Measurements from ENCODE around the gene SELP. TPM values are rescaled to one million over a fixed set of nuclear protein-coding genes. Genes with fewer than 3 reads are reported as not detected.

The SELP gene
- total RNA-seq, 1 donor: not detected

GRCh38 chr1:169586395-169587255, 43.3 kb downstream of the SELP start, which contains the start of gene F5:
Gene F5, minus strand, starts transcription at chr1:169586481. Its CDS starts 95 bp downstream, at chr1:169586386.
- no peak within 1 kb of the TSS for H3K4me3 ChIP-seq (ENCODE audit: low read depth, low read length)
- DNase-seq (ENCODE audit: low read depth): peak; percentile 49
- peak; percentile 61 for TF ChIP-seq CTCF (IDR thresholded peaks at IDR 0.05; ENCODE audit: insufficient read depth, low read depth, low read length)

- TF ChIP-seq CTCF (IDR thresholded peaks at IDR 0.05; ENCODE audit: insufficient read depth, low read depth, low read length): no peak
- no peak for DNase-seq (ENCODE audit: low read depth)
- H3K4me3 ChIP-seq (ENCODE audit: low read depth, low read length): no peak overlapping the region
Measured at GRCh38 chr1:169586067-169586394, 43.9 kb downstream of the SELP start.

GRCh38 chr1:169585181-169585580, 44.7 kb downstream of the SELP start:
- no peak for TF ChIP-seq CTCF (IDR thresholded peaks at IDR 0.05; ENCODE audit: insufficient read depth, low read depth, low read length)
- no peak for DNase-seq (ENCODE audit: low read depth)
- no peak overlapping the region for H3K4me3 ChIP-seq (ENCODE audit: low read depth, low read length)

GRCh38 chr1:169584483-169585144, 45.3 kb downstream of the SELP start:
- no peak for TF ChIP-seq CTCF (IDR thresholded peaks at IDR 0.05; ENCODE audit: insufficient read depth, low read depth, low read length)
- DNase-seq (ENCODE audit: low read depth): no peak
- H3K4me3 ChIP-seq (ENCODE audit: low read depth, low read length): no peak overlapping the region

- H3K4me3 ChIP-seq (ENCODE audit: low read depth, low read length): no peak overlapping the region
- TF ChIP-seq CTCF (IDR thresholded peaks at IDR 0.05; ENCODE audit: insufficient read depth, low read depth, low read length): no peak
- DNase-seq (ENCODE audit: low read depth): no peak
Measured at GRCh38 chr1:169577981-169578738, 51.8 kb downstream of the SELP start.

- no peak for DNase-seq (ENCODE audit: low read depth)
- H3K4me3 ChIP-seq (ENCODE audit: low read depth, low read length): no peak overlapping the region
- TF ChIP-seq CTCF (IDR thresholded peaks at IDR 0.05; ENCODE audit: insufficient read depth, low read depth, low read length): no peak
Measured at GRCh38 chr1:169576935-169577331, 53.0 kb downstream of the SELP start.
